ENCODE measurements around the gene EPS8.
"Not testable (repeated sequence)": the region's sequence is repeated elsewhere in the genome, so short reads cannot be mapped to it uniquely, and the experiment has no call there.

The EPS8 gene

GRCh38 chr12:15631007-15631715 lies 158.0 kb downstream of the EPS8 start:
- H3K4me3 ChIP-seq (ENCODE audit: low read length): no peak overlapping the region
- no peak for DNase-seq (ENCODE audit: low read depth, low spot score)

- H3K4me3 ChIP-seq (ENCODE audit: low read length): no peak overlapping the region
- no peak for DNase-seq (ENCODE audit: low read depth, low spot score)
Observed at GRCh38 chr12:15629761-15630160, 159.4 kb downstream of the EPS8 start.

- no peak for DNase-seq (ENCODE audit: low read depth, low spot score)
- no peak overlapping the region for H3K4me3 ChIP-seq (ENCODE audit: low read length)
Observed at GRCh38 chr12:15629108-15629507, 160.1 kb downstream of the EPS8 start.

- DNase-seq (ENCODE audit: low read depth, low spot score): no peak
- no peak overlapping the region for H3K4me3 ChIP-seq (ENCODE audit: low read length)
Observed at GRCh38 chr12:15627995-15628945, 160.9 kb downstream of the EPS8 start.

- no peak overlapping the region for H3K4me3 ChIP-seq (ENCODE audit: low read length)
- no peak for DNase-seq (ENCODE audit: low read depth, low spot score)
Observed at GRCh38 chr12:15625075-15625474, 164.1 kb downstream of the EPS8 start.

GRCh38 chr12:15620741-15621539 lies 168.2 kb downstream of the EPS8 start:
- DNase-seq (ENCODE audit: low read depth, low spot score): no peak

GRCh38 chr12:15616495-15616894 lies 172.7 kb downstream of the EPS8 start:
- not testable (repeated sequence) for DNase-seq (ENCODE audit: low read depth, low spot score); H3K4me3 ChIP-seq (ENCODE audit: low read length)

More at GRCh38 chr12:15620741-15621539, 168.2 kb downstream of the EPS8 start:
- H3K4me3 ChIP-seq (ENCODE audit: low read length): no peak overlapping the region

- DNase-seq (ENCODE audit: low read depth, low spot score): no peak
Observed at GRCh38 chr12:15613981-15614380, 175.2 kb downstream of the EPS8 start.

GRCh38 chr12:15608941-15609340 lies 180.2 kb downstream of the EPS8 start:
- no peak for DNase-seq (ENCODE audit: low read depth, low spot score)
- H3K4me3 ChIP-seq (ENCODE audit: low read length): no peak overlapping the region

More at GRCh38 chr12:15613981-15614380, 175.2 kb downstream of the EPS8 start:
- no peak overlapping the region for H3K4me3 ChIP-seq (ENCODE audit: low read length)

GRCh38 chr12:15608406-15608805 lies 180.8 kb downstream of the EPS8 start:
- H3K4me3 ChIP-seq (ENCODE audit: low read length): no peak overlapping the region
- no peak for DNase-seq (ENCODE audit: low read depth, low spot score)

GRCh38 chr12:15605881-15606590 lies 183.2 kb downstream of the EPS8 start:
- DNase-seq (ENCODE audit: low read depth, low spot score): no peak
- H3K4me3 ChIP-seq (ENCODE audit: low read length): no peak overlapping the region

- no peak for DNase-seq (ENCODE audit: low read depth, low spot score)
- no peak overlapping the region for H3K4me3 ChIP-seq (ENCODE audit: low read length)
Observed at GRCh38 chr12:15603474-15604085, 185.6 kb downstream of the EPS8 start.

- H3K4me3 ChIP-seq (ENCODE audit: low read length): no peak overlapping the region
- DNase-seq (ENCODE audit: low read depth, low spot score): no peak
Observed at GRCh38 chr12:15602051-15602672, 187.0 kb downstream of the EPS8 start.

GRCh38 chr12:15601210-15601800 lies 187.9 kb downstream of the EPS8 start:
- no peak for DNase-seq (ENCODE audit: low read depth, low spot score)
- no peak overlapping the region for H3K4me3 ChIP-seq (ENCODE audit: low read length)

- DNase-seq (ENCODE audit: low read depth, low spot score): no peak
- no peak overlapping the region for H3K4me3 ChIP-seq (ENCODE audit: low read length)
Observed at GRCh38 chr12:15600223-15600935, 188.8 kb downstream of the EPS8 start.

- DNase-seq (ENCODE audit: low read depth, low spot score): no peak
- H3K4me3 ChIP-seq (ENCODE audit: low read length): no peak overlapping the region
Observed at GRCh38 chr12:15599266-15600037, 189.7 kb downstream of the EPS8 start.
